HL-60 (cell line): ENCODE measurements around the gene UFD1.

Source experiments
- DNase-seq, 2 experiments: peaks; one replicate each; pipeline ENCODE4 v3.0.0-alpha.2; 2010 to 2020; ENCODE audit warnings: low read depth in 1 of 2, low spot score in 1 of 2
- H3K27ac ChIP-seq: fragments of 250-450 bp; sonication (Bioruptor Pico); replicated peaks from 2 replicates; pipeline ENCODE4 v1.5.1; 2020; ENCODE audit warnings: mild to moderate bottlenecking, moderate library complexity
- H3K27me3 ChIP-seq: fragments of 250-450 bp; sonication (Bioruptor Pico); 2 replicates; pipeline ENCODE4 v1.5.1; 2021; ENCODE audit warnings: mild to moderate bottlenecking, moderate library complexity; ENCODE audit not compliant: insufficient read depth, poor library complexity, severe bottlenecking
- H3K4me3 ChIP-seq: replicated peaks from 2 replicates; pipeline ENCODE4 v1.5.1; 2011; ENCODE audit warnings: mild to moderate bottlenecking, control low read depth, low read length; ENCODE audit not compliant: insufficient read depth
- GABPA ChIP-seq: IDR thresholded peaks from 2 replicates; pipeline ENCODE4 v1.6.1; 2012; ENCODE audit warnings: low read depth
- POLR2AphosphoS5 ChIP-seq: IDR thresholded peaks from 2 replicates; pipeline ENCODE4 v1.6.1; 2012; ENCODE audit warnings: low read depth
- REST ChIP-seq: IDR thresholded peaks from 2 replicates; pipeline ENCODE4 v1.6.1; 2012; ENCODE audit warnings: low read depth; ENCODE audit not compliant: insufficient replicate concordance
- SPI1 ChIP-seq: IDR thresholded peaks from 2 replicates; pipeline ENCODE4 v1.6.1; 2012; ENCODE audit warnings: low read depth, mild to moderate bottlenecking, borderline replicate concordance
- TF ChIP-seq, protein P1 (sequence below): IDR thresholded peaks from one replicate; pipeline ENCODE4 v1.5.1; 2011; ENCODE audit warnings: low read length, control low read depth, inconsistent platforms; ENCODE audit not compliant: insufficient read depth

Gene UFD1

GRCh38 chr22:19488884-19489843 lies 10.2 kb upstream of the UFD1 start:
- Histone ChIP-seq H3K4me3 (no peak overlapping the region), H3K27me3 (no peaks in the 10 kb centered on the region), H3K27ac (no peak overlapping the region)
- TF ChIP-seq REST (no peak), POLR2AphosphoS5 (no peak), GABPA (no peak)
- no peak for DNase-seq

DNA sequence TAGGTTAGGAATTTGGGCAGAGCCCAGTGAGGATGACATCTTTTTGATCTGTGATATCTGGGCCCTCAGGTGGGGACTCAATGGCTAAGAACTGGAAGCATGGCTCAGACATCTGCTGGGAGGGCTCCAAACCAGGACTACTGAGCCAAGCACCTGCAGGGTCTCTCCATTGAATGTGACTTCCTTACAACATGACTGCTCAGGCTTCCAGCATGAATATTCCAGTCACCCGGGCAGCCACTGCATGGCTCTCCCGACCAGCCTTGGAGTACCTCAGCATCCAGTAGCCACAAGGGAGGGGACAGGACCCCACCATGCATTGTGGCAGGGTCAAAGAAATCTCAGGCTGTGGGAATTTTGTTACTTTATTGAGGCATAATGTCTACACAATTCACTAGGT lies 9.3 kb upstream of the UFD1 start:
- no peak for TF ChIP-seq REST
- TF ChIP-seq GABPA, result no peak
- TF ChIP-seq, protein P1, sequence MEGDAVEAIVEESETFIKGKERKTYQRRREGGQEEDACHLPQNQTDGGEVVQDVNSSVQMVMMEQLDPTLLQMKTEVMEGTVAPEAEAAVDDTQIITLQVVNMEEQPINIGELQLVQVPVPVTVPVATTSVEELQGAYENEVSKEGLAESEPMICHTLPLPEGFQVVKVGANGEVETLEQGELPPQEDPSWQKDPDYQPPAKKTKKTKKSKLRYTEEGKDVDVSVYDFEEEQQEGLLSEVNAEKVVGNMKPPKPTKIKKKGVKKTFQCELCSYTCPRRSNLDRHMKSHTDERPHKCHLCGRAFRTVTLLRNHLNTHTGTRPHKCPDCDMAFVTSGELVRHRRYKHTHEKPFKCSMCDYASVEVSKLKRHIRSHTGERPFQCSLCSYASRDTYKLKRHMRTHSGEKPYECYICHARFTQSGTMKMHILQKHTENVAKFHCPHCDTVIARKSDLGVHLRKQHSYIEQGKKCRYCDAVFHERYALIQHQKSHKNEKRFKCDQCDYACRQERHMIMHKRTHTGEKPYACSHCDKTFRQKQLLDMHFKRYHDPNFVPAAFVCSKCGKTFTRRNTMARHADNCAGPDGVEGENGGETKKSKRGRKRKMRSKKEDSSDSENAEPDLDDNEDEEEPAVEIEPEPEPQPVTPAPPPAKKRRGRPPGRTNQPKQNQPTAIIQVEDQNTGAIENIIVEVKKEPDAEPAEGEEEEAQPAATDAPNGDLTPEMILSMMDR, result no peak
- TF ChIP-seq SPI1, result no peak
- TF ChIP-seq POLR2AphosphoS5, result no peak
- Histone ChIP-seq H3K4me3 (no peak overlapping the region), H3K27me3 (no peaks in the 10 kb centered on the region), H3K27ac (no peak overlapping the region)
- DNase-seq, result no peak

- Histone ChIP-seq H3K27ac (no peak overlapping the region), H3K4me3 (no peak overlapping the region), H3K27me3 (no peaks in the 10 kb centered on the region)
- TF ChIP-seq GABPA, result no peak
- TF ChIP-seq, protein P1, result no peak
- TF ChIP-seq POLR2AphosphoS5, result no peak
- no peak for TF ChIP-seq REST
- no peak for TF ChIP-seq SPI1
- no peak for DNase-seq
These were observed 4.7 kb upstream of the UFD1 start for GRCh38 chr22:19483481-19484244.
